B cell (primary cell): Measurements from ENCODE around the gene PCDH20.

Experiments
- CTCF ChIP-seq: fragments of 200-600 bp; IDR thresholded peaks from one replicate; pipeline ENCODE4 v1.8.0; 2022; ENCODE audit warnings: antibody characterized with exemption, mild to moderate bottlenecking
- EZH2 ChIP-seq: IDR thresholded peaks from 2 replicates; pipeline ENCODE4 v1.6.1; 2012; ENCODE audit warnings: borderline replicate concordance, low read depth, mild to moderate bottlenecking, moderate library complexity, low read length; ENCODE audit not compliant: insufficient read depth, poor library complexity, severe bottlenecking

DNA sequence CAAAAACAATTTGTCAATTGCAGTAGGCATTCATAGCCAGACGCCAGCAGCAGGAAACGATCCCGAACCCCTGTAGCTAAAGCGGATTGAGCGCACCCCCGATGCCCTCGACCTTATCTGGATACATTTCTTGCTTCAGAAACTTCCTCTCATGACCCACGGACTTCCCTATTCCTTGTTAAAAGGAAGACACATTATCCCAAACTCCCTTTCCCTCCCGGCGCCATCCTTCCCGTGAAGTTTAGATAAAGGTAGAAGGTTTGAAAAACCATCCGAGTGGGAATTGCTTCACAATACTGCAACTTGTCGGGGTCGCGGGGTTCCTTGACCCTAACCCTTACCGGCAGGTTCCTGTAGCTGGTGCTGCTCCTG is 977 bp downstream of the PCDH20 start:
- no peak for TF ChIP-seq CTCF
- TF ChIP-seq EZH2 = no peak
